Left cardiac atrium (tissue), 4 donors: ENCODE measurements around the gene ARID4B. TPM values are rescaled to one million over a fixed set of nuclear protein-coding genes. Genes with fewer than 3 reads are reported as not detected.
"Not testable (repeated sequence)": the region's sequence is repeated elsewhere in the genome, so short reads cannot be mapped to it uniquely, and the experiment has no call there.

Experiments
- ATAC-seq, 2 donors: fragments of 200-7000 bp; cut with Tn5 transposase; one replicate each; pipeline ENCODE4 v1.9.1; 2020; ENCODE audit warnings: mild to moderate bottlenecking in 2 of 2, moderate library complexity in 2 of 2
- DNase-seq: peaks from one replicate; pipeline ENCODE4 v3.0.0-alpha.2; 2020
- intact Hi-C, 2 donors: fragments of 100-400 bp; cut with DNase I; formaldehyde crosslinking; loops; one replicate each; pipeline versions ENCODE4 v1.14.1 to v1.15.1; 2022 to 2023
- total RNA-seq, 2 donors: library from RNA; stranded (reverse); fragmentation: NEBNext Ultra II Directional; extraction: Animal tissue kit (Norgen Biotek cat#: 25700); gene quantifications; one replicate each; pipeline ENCODE4 v1.2.1, GENCODE V29; 2021
- donor health status: DM: no; HTN: yes; CAD: no.
- donor health status: DM: no; HTN: yes; CAD: no; lungs with severe emphysema.
- donor health status: DM: yes; HTN: yes; CAD: no.
- donor health status: Dilated cardiomyopathy.

The ARID4B gene
- total RNA-seq, 2 donors from 2014 or later = 17.6 to 19.3 TPM

GRCh38 chr1:235283636-235284035, 44.3 kb downstream of the ARID4B start:
- DNase-seq, ATAC-seq, intact Hi-C loops: not testable (repeated sequence)

- ATAC-seq = peak in 1 of 2 donors; percentile 29
- no peak for DNase-seq
- intact Hi-C loops = no loop called here
Observed at GRCh38 chr1:235280467-235280866, 47.5 kb downstream of the ARID4B start.

- no peak for DNase-seq
- intact Hi-C loops = no loop called here
- no peak for ATAC-seq
Observed at GRCh38 chr1:235279694-235280093, 48.3 kb downstream of the ARID4B start.

- DNase-seq = no peak
- intact Hi-C loops = no loop called here
- ATAC-seq = no peak
Observed at GRCh38 chr1:235278915-235279292, 49.1 kb downstream of the ARID4B start.

- ATAC-seq (no peak), DNase-seq (no peak)
- intact Hi-C loops = no loop called here
Observed at GRCh38 chr1:235278233-235278914, 49.6 kb downstream of the ARID4B start.

GRCh38 chr1:235277709-235278108, 50.3 kb downstream of the ARID4B start:
- DNase-seq = no peak
- intact Hi-C loops = no loop called here
- ATAC-seq = no peak

GRCh38 chr1:235275836-235276235, 52.1 kb downstream of the ARID4B start:
- ATAC-seq (no peak), DNase-seq (no peak)
- intact Hi-C loops = no loop called here

- no peak for DNase-seq
- intact Hi-C loops = no loop called here
- ATAC-seq = peak in 1 of 2 donors; percentile 31
Observed at GRCh38 chr1:235275223-235275622, 52.8 kb downstream of the ARID4B start.

GRCh38 chr1:235272851-235273250, 55.1 kb downstream of the ARID4B start:
- ATAC-seq = no peak
- intact Hi-C loops = no loop called here
- DNase-seq = no peak

- no peak for ATAC-seq
- no peak for DNase-seq
- intact Hi-C loops = no loop called here
Observed at GRCh38 chr1:235270625-235271024, 57.4 kb downstream of the ARID4B start.

- intact Hi-C loops, DNase-seq, ATAC-seq: not testable (repeated sequence)
Observed at GRCh38 chr1:235269990-235270389, 58.0 kb downstream of the ARID4B start.

- ATAC-seq (no peak), DNase-seq (no peak)
- intact Hi-C loops = no loop called here
Observed at GRCh38 chr1:235268379-235269125, 59.4 kb downstream of the ARID4B start.

GRCh38 chr1:235266967-235267366, 61.0 kb downstream of the ARID4B start:
- DNase-seq (no peak), ATAC-seq (no peak)
- intact Hi-C loops = no loop called here

GRCh38 chr1:235266325-235266724, 61.7 kb downstream of the ARID4B start:
- intact Hi-C loops = no loop called here
- DNase-seq (no peak), ATAC-seq (no peak)

GRCh38 chr1:235265900-235266299, 62.1 kb downstream of the ARID4B start:
- ATAC-seq = no peak
- intact Hi-C loops = no loop called here
- no peak for DNase-seq

GRCh38 chr1:235264327-235264726, 63.7 kb downstream of the ARID4B start:
- ATAC-seq (no peak), DNase-seq (no peak)
- intact Hi-C loops = no loop called here

- DNase-seq = no peak
- intact Hi-C loops = no loop called here
- ATAC-seq = no peak
Observed at GRCh38 chr1:235262539-235262938, 65.4 kb downstream of the ARID4B start.

- intact Hi-C loops = no loop called here
- ATAC-seq (no peak), DNase-seq (no peak)
Observed at GRCh38 chr1:235261243-235261642, 66.7 kb downstream of the ARID4B start.

GRCh38 chr1:235259133-235259778, 68.7 kb downstream of the ARID4B start:
- ATAC-seq (peak; percentile 38 to 41), DNase-seq (no peak)
- intact Hi-C loops = no loop called here

- ATAC-seq, intact Hi-C loops, DNase-seq: not testable (repeated sequence)
Observed at GRCh38 chr1:235258068-235258467, 69.9 kb downstream of the ARID4B start.
